Measurements from ENCODE around the gene CAMK1D. TPM values are rescaled to one million over a fixed set of nuclear protein-coding genes. Genes with fewer than 3 reads are reported as not detected.

The CAMK1D gene
- total and polyA plus RNA-seq, 8 donors: 4.4 to 10.8 (median 4.8) TPM

DNA sequence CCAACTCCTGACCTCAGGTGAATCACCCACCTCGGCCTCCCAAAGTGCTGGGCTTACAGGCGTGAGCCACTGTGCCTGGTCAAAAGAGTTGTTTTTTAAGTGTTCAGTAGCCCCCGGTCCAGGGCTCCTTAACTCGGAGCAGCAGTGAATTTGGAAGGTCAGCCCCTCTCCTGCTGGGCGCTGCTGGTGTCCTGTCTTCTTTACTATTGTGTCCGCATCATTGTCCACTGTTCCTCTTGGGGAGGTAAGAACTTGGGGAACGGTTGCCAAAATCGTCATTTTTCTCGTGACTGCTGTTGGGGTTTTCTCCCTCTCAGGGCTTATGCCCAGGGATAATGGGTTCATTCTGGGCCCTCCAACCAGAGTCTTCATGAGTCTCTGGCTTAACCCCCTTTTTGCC, 46.7 kb downstream of the CAMK1D start:
- Histone ChIP-seq H3K36me3 (no peaks in the 10 kb centered on the region), H3K4me3 (no peak overlapping the region), H3K27me3 (peaks cover 0 to 26% of the 10 kb centered on the region in 2 donors), H3K27ac (no peak overlapping the region), H3K4me1 (peaks cover 0 to 7% of the 10 kb centered on the region in 2 donors), H3K9me3 (no peaks in the 10 kb centered on the region)
- ATAC-seq (no peak), DNase-seq (no peak)
- intact Hi-C loops (cut with DNase I): no loop called here
- TF ChIP-seq, protein P1, sequence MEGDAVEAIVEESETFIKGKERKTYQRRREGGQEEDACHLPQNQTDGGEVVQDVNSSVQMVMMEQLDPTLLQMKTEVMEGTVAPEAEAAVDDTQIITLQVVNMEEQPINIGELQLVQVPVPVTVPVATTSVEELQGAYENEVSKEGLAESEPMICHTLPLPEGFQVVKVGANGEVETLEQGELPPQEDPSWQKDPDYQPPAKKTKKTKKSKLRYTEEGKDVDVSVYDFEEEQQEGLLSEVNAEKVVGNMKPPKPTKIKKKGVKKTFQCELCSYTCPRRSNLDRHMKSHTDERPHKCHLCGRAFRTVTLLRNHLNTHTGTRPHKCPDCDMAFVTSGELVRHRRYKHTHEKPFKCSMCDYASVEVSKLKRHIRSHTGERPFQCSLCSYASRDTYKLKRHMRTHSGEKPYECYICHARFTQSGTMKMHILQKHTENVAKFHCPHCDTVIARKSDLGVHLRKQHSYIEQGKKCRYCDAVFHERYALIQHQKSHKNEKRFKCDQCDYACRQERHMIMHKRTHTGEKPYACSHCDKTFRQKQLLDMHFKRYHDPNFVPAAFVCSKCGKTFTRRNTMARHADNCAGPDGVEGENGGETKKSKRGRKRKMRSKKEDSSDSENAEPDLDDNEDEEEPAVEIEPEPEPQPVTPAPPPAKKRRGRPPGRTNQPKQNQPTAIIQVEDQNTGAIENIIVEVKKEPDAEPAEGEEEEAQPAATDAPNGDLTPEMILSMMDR (IDR thresholded peaks at IDR 0.05): no peak

DNA sequence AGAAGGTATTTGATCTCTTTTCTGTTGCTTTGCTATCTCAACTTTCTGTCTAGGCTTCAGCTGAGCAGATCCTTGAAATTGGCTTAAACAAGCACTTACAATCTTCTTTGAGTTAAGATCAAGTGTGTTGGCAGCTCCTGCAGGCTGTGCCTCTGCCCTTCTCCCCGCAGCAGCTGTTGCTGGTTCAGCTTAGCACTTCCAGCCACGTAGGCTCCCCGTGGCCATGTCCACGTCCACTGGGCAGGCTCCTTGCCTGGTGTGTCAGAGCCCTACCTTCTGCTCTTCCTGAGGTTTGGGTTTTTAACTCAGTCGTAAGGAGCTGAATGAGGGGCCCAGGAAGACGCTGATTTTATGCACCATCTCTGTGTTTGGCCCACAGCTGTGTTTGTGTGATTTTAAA, 47.2 kb downstream of the CAMK1D start:
- Histone ChIP-seq H3K4me1 (peaks cover 0 to 7% of the 10 kb centered on the region in 2 donors), H3K27ac (no peak overlapping the region), H3K9me3 (no peaks in the 10 kb centered on the region), H3K36me3 (no peaks in the 10 kb centered on the region), H3K4me3 (no peak overlapping the region), H3K27me3 (peaks cover 0 to 26% of the 10 kb centered on the region in 2 donors)
- peak in 3 of 4 donors; percentile 46 to 60 (median 56) for DNase-seq
- peak; percentile 92 for ATAC-seq
- TF ChIP-seq, protein P1 (IDR thresholded peaks at IDR 0.05): no peak
- intact Hi-C loops (cut with DNase I): no loop called here

DNA sequence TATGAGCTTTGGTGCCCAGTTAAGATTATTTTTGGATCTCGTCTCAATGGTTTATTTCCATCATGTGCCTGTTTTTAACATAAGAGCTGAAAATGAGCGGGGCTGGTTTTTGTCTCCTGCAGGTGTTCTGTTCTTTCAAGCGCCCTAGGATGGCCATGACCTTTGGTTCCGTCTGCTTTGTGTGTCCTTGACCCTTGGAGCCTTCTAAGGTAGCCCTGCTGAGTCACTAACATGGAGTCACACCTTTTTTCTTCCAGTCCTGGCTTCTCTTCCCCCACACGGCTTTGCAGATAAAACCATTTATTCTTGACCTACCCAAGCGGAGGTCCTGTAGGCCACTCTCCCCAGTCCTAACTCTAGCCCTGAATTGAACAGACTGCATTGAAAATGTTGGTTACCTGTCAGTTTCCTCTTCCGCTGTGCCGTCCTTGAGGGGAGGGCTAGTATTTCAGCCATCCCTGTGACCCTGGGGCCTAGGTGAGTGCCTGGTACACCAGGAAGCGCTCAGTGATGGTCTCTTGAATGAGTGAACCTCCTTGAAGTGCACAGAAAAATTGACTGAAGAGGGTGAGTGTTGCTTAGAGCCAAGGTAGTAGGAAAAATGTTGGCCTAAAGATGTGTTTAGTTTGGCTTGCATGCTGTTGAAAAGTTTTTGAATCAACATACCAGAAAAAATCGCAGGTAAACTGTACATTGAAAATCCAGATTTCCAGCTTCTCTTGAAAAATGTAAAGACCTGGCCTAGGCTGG, 48.0 kb downstream of the CAMK1D start:
- H3K9me3 ChIP-seq: no peaks in the 10 kb centered on the region
- no peak overlapping the region for H3K4me3 ChIP-seq
- peaks cover 0 to 34% of the 10 kb centered on the region in 2 donors for H3K27me3 ChIP-seq
- H3K36me3 ChIP-seq: no peaks in the 10 kb centered on the region
- TF ChIP-seq, protein P1 (IDR thresholded peaks at IDR 0.05): no peak
- DNase-seq (no peak), ATAC-seq (peak; percentile 51)
- H3K27ac ChIP-seq: no peak overlapping the region
- intact Hi-C loops (cut with DNase I): no loop called here
- H3K4me1 ChIP-seq: peaks cover 0 to 7% of the 10 kb centered on the region in 2 donors

GRCh38 chr10:12397941-12398340, 48.6 kb downstream of the CAMK1D start:
- no peaks in the 10 kb centered on the region for H3K9me3 ChIP-seq
- TF ChIP-seq, protein P1 (IDR thresholded peaks at IDR 0.05): no peak
- H3K27me3 ChIP-seq: peaks cover 0 to 40% of the 10 kb centered on the region in 2 donors
- no peaks in the 10 kb centered on the region for H3K36me3 ChIP-seq
- no peak overlapping the region for H3K27ac ChIP-seq
- ATAC-seq (no peak), DNase-seq (no peak)
- peaks cover 0 to 7% of the 10 kb centered on the region in 2 donors for H3K4me1 ChIP-seq
- intact Hi-C loops (cut with DNase I): no loop called here
- H3K4me3 ChIP-seq: no peak overlapping the region

DNA sequence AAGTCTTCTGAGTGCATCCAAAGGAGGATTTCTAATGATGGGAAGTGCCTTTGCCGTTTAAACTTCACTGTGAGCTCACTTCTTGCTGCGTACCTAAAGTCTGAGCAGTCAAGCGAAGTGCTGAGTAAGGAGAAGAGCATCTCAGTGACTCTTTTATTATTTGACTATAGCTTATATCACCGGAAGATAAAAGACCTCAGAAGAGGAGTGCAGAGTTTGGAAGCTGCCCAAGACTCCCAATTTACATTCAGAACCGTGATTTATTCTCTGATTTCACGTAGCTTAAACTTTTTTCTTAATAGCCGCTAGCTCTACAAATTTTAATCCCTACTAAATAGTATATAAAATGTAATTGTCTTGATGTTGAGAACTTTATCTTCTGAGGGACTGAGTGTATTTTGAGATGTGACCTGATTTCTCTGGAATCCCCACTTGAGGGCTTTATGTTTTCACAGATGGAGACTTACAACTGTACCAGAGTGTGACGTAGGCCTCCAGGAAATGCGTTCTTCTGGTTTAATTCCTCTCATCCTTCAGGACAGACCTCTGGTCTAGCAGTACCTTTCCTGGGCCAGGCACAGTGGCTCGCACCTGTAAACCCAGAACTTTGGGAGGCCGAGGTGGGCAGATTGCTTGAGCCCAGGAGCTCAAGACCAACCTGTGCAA, 51.1 kb downstream of the CAMK1D start:
- DNase-seq (no peak), ATAC-seq (no peak)
- H3K9me3 ChIP-seq: no peaks in the 10 kb centered on the region
- H3K27ac ChIP-seq: no peak overlapping the region
- TF ChIP-seq, protein P1 (IDR thresholded peaks at IDR 0.05): no peak
- H3K36me3 ChIP-seq: no peaks in the 10 kb centered on the region
- no peak overlapping the region for H3K4me3 ChIP-seq
- H3K4me1 ChIP-seq: peaks cover 0 to 12% of the 10 kb centered on the region in 2 donors
- peaks cover 0 to 41% of the 10 kb centered on the region in 2 donors for H3K27me3 ChIP-seq
- intact Hi-C loops (cut with DNase I): no loop called here

Data from left lung (tissue), 10 donors.